ENCODE results near the gene BICC1. TPM values are rescaled to one million over a fixed set of nuclear protein-coding genes. Genes with fewer than 3 reads are reported as not detected.

Gene BICC1
- total and polyA plus RNA-seq, 2 donors (not counting 3 experiments of a cell fraction or from before 2014, with no cell fraction given), result 0.06 to 0.29 TPM

- Histone ChIP-seq H3K9me1 (replicated peaks; ENCODE audit: control insufficient read depth, extremely low read depth, insufficient read depth, low read length) (no peaks in the 10 kb centered on the region), H3K27me3 (ENCODE audit: control insufficient read depth in 2 of 2, insufficient read depth in 2 of 2, low read length in 2 of 2) (no peaks in the 10 kb centered on the region), H4K20me1 (replicated peaks; ENCODE audit: control insufficient read depth, extremely low read depth, insufficient read depth, low read length) (no peaks in the 10 kb centered on the region), H3K79me2 (ENCODE audit: control insufficient read depth, insufficient read depth, low read length) (no peaks in the 10 kb centered on the region), H3K4me1 (ENCODE audit: control insufficient read depth, extremely low read depth, insufficient read depth, low read length) (no peaks in the 10 kb centered on the region), H3K27ac (ENCODE audit: insufficient read depth, low read depth, low read length) (no peak overlapping the region), H3K4me3 (replicated peaks in 1 of 3; ENCODE audit: insufficient read depth in 1 of 3, low read depth in 1 of 3, low read length in 3 of 3) (no peak overlapping the region), H3K9me3 (replicated peaks; ENCODE audit: control insufficient read depth, insufficient read depth, low read length) (no peaks in the 10 kb centered on the region), H2AFZ (ENCODE audit: low read depth, low read length) (no peak overlapping the region), H3K4me2 (ENCODE audit: insufficient read depth, low read length) (no peak overlapping the region), H3K9ac (replicated peaks; ENCODE audit: extremely low read depth, insufficient read depth, low read length) (no peak overlapping the region), H3K36me3 (ENCODE audit: control insufficient read depth in 2 of 2, extremely low read depth in 1 of 2, insufficient read depth in 2 of 2, low read length in 2 of 2) (no peaks in the 10 kb centered on the region)
- DNase-seq (ENCODE audit: low read depth, low spot score) (no peak), FAIRE-seq (no peak)
- intact Hi-C loops (cut with micrococcal nuclease), result no loop called here
- ChIA-PET POLR2A (no interaction called here), CTCF (no interaction called here)
- no TSS peak for BruUV-seq (replicated peaks)
- TF ChIP-seq JUN (IDR thresholded peaks at IDR 0.05; ENCODE audit: borderline replicate concordance, insufficient read depth, insufficient read length, low read depth) (no peak), POLR2AphosphoS5 (IDR thresholded peaks at IDR 0.05; ENCODE audit: insufficient read depth, low read depth, low read length) (no peak), FOS (IDR thresholded peaks at IDR 0.05; ENCODE audit: borderline replicate concordance, insufficient read depth, low read length) (no peak), MYC (IDR thresholded peaks at IDR 0.05; ENCODE audit: low read depth, low read length) (no peak), EZH2 (IDR thresholded peaks at IDR 0.05; ENCODE audit: borderline replicate concordance, low read depth, low read length, severe bottlenecking) (no peak), CTCF (IDR thresholded peaks at IDR 0.05; ENCODE audit: extremely low read depth in 1 of 2, insufficient read depth in 1 of 2, low read depth in 1 of 2, low read length in 2 of 2) (no peak), POLR2A (IDR thresholded peaks at IDR 0.05; ENCODE audit: low read depth, low read length) (no peak), GATA2 (IDR thresholded peaks at IDR 0.05; ENCODE audit: insufficient read depth, insufficient read length, low read depth, low read length) (no peak)
- TF ChIP-seq, protein P1, sequence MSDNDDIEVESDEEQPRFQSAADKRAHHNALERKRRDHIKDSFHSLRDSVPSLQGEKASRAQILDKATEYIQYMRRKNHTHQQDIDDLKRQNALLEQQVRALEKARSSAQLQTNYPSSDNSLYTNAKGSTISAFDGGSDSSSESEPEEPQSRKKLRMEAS (IDR thresholded peaks at IDR 0.05; ENCODE audit: insufficient read depth, insufficient read length), result no peak
- dilution Hi-C loops (cut with MboI; ENCODE audit: extremely low pct_ligation_motif_present, low sequenced_read_pairs), result no loop called here
These were observed 105.5 kb downstream of the BICC1 start for GRCh38 chr10:58618158-58618676.
